SU-DHL-6 (cell line): ENCODE data around the gene ADK.

Experiments used
- CTCF ChIP-seq: fragments of 200-600 bp; sonication (generic); IDR thresholded peaks from one replicate; pipeline ENCODE4 v1.5.1; 2017; ENCODE audit warnings: antibody characterized with exemption, mild to moderate bottlenecking, low read length, moderate library complexity; ENCODE audit not compliant: insufficient read depth, poor library complexity, severe bottlenecking
- EZH2phosphoT487 ChIP-seq: fragments of 200-600 bp; sonication (generic), shearing (Covaris generic); conservative IDR thresholded peaks from 2 replicates; pipeline ENCODE4 v1.6.1; 2018; ENCODE audit warnings: mild to moderate bottlenecking, antibody characterized with exemption, low read length, moderate library complexity, mixed read lengths

- TF ChIP-seq CTCF (no peak), EZH2phosphoT487 (no peak)
These were observed 35.7 kb downstream of the ADK start for GRCh38 chr10:74186678-74187077.
